Measurements from ENCODE around the gene AMIGO2.

The AMIGO2 gene

DNA sequence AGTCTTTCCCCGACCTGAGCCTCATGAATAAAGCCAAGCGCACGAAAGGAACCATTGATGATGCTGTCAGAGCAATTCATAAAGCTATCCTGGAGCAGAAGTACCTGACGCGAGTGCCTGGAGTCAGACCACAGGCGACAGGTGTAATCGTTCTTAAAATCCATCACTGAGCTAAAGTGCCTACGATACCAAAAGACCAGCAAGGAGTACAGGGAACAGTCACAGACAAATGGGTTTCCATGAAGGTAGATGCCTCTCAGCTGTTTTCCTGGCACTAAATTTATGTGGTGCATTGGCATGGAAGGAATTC, 1.7 kb downstream of the AMIGO2 start:
- H3K27ac ChIP-seq: no peak overlapping the region
- peaks cover 28% of the 10 kb centered on the region in 2 experiments for H3K4me1 ChIP-seq (ENCODE audit: control insufficient read depth in 1 of 2, insufficient read depth in 1 of 2, low read depth in 1 of 2, low read length in 1 of 2)
- H3K9me3 ChIP-seq: no peaks in the 10 kb centered on the region
- peaks cover 78% of the 10 kb centered on the region for H3K27me3 ChIP-seq
- H3K4me3 ChIP-seq (ENCODE audit: low read depth in 1 of 2, low read length in 1 of 2): no peak overlapping the region
- TF ChIP-seq, protein P1, sequence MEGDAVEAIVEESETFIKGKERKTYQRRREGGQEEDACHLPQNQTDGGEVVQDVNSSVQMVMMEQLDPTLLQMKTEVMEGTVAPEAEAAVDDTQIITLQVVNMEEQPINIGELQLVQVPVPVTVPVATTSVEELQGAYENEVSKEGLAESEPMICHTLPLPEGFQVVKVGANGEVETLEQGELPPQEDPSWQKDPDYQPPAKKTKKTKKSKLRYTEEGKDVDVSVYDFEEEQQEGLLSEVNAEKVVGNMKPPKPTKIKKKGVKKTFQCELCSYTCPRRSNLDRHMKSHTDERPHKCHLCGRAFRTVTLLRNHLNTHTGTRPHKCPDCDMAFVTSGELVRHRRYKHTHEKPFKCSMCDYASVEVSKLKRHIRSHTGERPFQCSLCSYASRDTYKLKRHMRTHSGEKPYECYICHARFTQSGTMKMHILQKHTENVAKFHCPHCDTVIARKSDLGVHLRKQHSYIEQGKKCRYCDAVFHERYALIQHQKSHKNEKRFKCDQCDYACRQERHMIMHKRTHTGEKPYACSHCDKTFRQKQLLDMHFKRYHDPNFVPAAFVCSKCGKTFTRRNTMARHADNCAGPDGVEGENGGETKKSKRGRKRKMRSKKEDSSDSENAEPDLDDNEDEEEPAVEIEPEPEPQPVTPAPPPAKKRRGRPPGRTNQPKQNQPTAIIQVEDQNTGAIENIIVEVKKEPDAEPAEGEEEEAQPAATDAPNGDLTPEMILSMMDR (IDR thresholded peaks at IDR 0.05): no peak
- no peaks in the 10 kb centered on the region for H3K36me3 ChIP-seq

DNA sequence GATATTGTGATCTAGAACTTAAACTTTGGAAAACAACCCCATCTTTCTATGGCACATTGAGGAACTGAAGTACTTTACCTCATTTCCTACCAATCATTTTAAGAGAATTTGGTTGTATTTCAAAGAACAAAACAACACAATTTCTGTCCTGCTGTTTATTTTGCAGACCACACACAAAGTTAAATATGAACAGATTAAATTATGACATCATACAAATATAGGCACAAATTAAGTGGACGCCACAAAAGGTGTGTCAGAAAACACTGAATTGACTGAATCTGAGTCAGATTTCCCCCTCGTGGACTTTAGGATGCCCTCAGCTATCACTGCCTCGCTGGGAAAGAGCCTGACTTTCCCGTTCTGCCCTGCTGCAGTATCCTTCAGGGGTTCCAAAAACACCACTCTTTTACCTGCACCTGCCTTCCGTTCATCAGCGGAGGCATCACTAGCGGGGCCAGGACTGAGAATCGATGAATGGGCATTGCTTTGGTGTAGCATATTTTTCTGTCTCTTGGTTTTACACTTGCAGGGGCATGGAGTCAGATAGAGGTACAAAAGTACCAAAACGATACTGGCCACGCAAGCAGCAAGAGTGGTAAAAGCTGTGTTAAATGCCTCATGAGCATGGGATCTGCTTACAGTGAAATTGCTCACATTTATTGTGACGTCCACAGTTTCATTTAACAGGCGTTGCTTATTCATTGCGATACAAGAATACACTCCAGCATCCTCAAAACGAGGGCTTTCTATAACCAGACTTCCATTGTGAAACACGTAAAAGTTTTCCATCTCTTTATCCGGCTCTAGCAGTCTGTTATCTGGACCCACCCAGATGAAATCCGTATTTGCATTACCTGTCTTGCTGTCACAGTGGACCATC, 2.3 kb downstream of the AMIGO2 start:
- Histone ChIP-seq H3K9me3 (no peaks in the 10 kb centered on the region), H3K27ac (no peak overlapping the region), H3K4me3 (ENCODE audit: low read depth in 1 of 2, low read length in 1 of 2) (no peak overlapping the region), H3K36me3 (no peaks in the 10 kb centered on the region), H3K4me1 (ENCODE audit: control insufficient read depth in 1 of 2, insufficient read depth in 1 of 2, low read depth in 1 of 2, low read length in 1 of 2) (peaks cover 22 to 24% of the 10 kb centered on the region in 2 experiments), H3K27me3 (peaks cover 78% of the 10 kb centered on the region)
- TF ChIP-seq, protein P1 (IDR thresholded peaks at IDR 0.05): no peak

DNA sequence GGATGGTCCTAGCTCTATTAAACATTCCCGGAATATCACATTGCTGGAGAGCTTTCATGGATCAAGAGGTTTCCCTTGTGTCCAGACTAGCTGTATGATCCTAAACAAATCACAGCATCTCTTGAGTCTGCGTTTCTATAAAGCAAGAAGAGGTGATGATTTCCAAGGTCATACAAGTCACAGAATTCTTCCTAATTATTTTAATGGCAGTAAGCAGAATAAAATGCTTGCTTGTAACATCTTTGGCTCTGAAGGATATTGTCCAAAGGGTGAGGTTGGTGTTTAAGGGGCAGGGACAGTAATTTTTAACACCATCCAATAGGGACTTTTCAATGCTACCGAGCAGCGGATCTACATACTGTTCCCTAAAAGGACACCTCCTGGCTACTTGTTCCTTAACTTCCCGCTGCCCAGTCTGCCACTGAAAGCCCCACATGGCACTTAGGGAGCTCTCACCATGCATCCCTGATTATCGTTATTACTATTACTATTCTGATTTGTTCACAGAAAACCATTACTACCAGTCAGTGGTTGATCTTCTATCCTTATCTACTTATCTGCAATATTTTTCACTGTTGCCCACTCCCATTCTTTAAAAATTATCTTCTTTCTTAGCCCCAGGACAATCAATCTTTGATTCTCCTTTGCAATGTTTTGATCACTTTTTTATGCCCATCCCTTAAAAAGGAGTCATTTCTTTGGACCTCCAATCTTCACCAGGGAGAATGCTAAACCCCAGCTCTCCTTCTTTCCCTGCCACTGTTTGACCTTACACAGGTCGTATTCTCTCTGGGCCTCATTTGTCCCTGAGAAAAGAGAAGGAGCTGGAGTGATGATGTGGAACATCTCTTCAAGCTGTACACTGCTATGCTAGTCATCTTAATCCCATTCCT, 4.3 kb downstream of the AMIGO2 start:
- Histone ChIP-seq H3K4me1 (ENCODE audit: control insufficient read depth in 1 of 2, insufficient read depth in 1 of 2, low read depth in 1 of 2, low read length in 1 of 2) (peaks cover 13 to 15% of the 10 kb centered on the region in 2 experiments), H3K36me3 (no peaks in the 10 kb centered on the region), H3K4me3 (ENCODE audit: low read depth in 1 of 2, low read length in 1 of 2) (no peak overlapping the region), H3K27me3 (peaks cover 66% of the 10 kb centered on the region), H3K9me3 (no peaks in the 10 kb centered on the region), H3K27ac (no peak overlapping the region)
- TF ChIP-seq, protein P1 (IDR thresholded peaks at IDR 0.05): no peak

DNA sequence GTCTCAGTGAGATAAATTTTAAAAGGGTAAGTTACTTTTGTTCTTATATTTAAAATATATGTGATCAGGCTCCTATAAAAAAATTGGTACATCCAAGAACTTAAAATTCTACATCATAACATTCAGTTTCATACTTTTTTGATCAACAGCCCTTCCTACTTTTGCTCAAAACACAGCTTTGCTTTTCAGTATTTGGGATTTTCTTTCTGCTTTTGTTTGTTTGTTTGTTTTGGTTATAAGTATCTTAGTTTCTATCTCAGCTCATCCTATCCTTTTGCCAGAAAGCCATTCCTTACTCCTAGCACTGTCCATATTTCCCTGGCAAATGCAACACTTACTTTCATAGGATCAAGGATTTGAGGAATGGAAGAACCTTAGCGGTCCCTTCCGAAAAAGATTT, 5.0 kb downstream of the AMIGO2 start:
- H3K9me3 ChIP-seq: no peaks in the 10 kb centered on the region
- TF ChIP-seq, protein P1 (IDR thresholded peaks at IDR 0.05): no peak
- no peak overlapping the region for H3K27ac ChIP-seq
- peaks cover 59% of the 10 kb centered on the region for H3K27me3 ChIP-seq
- H3K36me3 ChIP-seq: no peaks in the 10 kb centered on the region
- no peak overlapping the region for H3K4me3 ChIP-seq (ENCODE audit: low read depth in 1 of 2, low read length in 1 of 2)
- H3K4me1 ChIP-seq (ENCODE audit: control insufficient read depth in 1 of 2, insufficient read depth in 1 of 2, low read depth in 1 of 2, low read length in 1 of 2): peaks cover 7 to 8% of the 10 kb centered on the region in 2 experiments

DNA sequence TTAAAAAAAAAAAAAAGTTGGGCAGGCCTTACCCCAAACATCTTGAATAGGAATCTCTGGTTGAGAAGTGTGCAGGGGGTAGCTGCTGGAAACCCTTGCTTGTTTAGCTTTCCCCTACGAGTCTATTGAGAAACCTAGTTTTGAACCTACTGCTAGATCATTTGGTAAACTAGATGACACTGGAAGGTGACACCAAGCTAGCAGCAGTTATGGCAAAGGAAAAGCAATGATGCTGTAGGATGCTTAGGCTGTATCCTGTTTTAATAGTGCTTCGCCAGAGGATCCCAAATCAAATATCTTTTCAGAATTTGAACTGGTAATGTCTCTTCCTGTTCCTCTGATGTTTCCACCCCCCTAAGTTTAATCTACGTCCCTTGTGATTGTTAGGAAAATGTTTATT, 5.8 kb downstream of the AMIGO2 start:
- Histone ChIP-seq H3K4me3 (ENCODE audit: low read depth in 1 of 2, low read length in 1 of 2) (no peak overlapping the region), H3K4me1 (ENCODE audit: control insufficient read depth in 1 of 2, insufficient read depth in 1 of 2, low read depth in 1 of 2, low read length in 1 of 2) (peaks cover 2% of the 10 kb centered on the region in 2 experiments), H3K27me3 (peaks cover 51% of the 10 kb centered on the region), H3K27ac (no peak overlapping the region), H3K36me3 (no peaks in the 10 kb centered on the region), H3K9me3 (no peaks in the 10 kb centered on the region)
- TF ChIP-seq, protein P1 (IDR thresholded peaks at IDR 0.05): no peak

Measured in neutrophil (primary cell).